Hepatocyte (in vitro differentiated cells): Measurements from ENCODE around the gene MPZL2. TPM values are rescaled to one million over a fixed set of nuclear protein-coding genes. Genes with fewer than 3 reads are reported as not detected.

Experiments
- DNase-seq: peaks from one replicate; pipeline ENCODE4 v3.0.0-alpha.2; 2016; ENCODE audit warnings: low spot score
- H2AFZ ChIP-seq: fragments of 200-600 bp; sonication (generic); 2 replicates; pipeline ENCODE4 v1.6.0; 2016; ENCODE audit warnings: antibody characterized with exemption, mild to moderate bottlenecking
- H3K27ac ChIP-seq: fragments of 200-600 bp; sonication (generic); 2 replicates; pipeline ENCODE4 v1.5.1; 2016; ENCODE audit warnings: mild to moderate bottlenecking
- H3K27me3 ChIP-seq: fragments of 200-600 bp; sonication (generic); 2 replicates; pipeline ENCODE4 v1.6.1; 2016
- H3K36me3 ChIP-seq: fragments of 200-600 bp; sonication (generic); replicated peaks from 2 replicates; pipeline ENCODE4 v1.5.1; 2016; ENCODE audit warnings: low read depth; ENCODE audit not compliant: insufficient read depth
- H3K4me1 ChIP-seq: fragments of 200-600 bp; sonication (generic); 2 replicates; pipeline ENCODE4 v1.5.1; 2016; ENCODE audit warnings: mild to moderate bottlenecking, moderate library complexity; ENCODE audit not compliant: insufficient read depth
- H3K4me2 ChIP-seq: fragments of 200-600 bp; sonication (generic); 2 replicates; pipeline ENCODE4 v1.6.0; 2016
- H3K4me3 ChIP-seq: fragments of 200-600 bp; sonication (generic); 2 replicates; pipeline ENCODE4 v1.5.1; 2016; ENCODE audit warnings: mild to moderate bottlenecking
- H3K79me2 ChIP-seq: fragments of 200-600 bp; sonication (generic); 2 replicates; pipeline ENCODE4 v1.6.0; 2017; ENCODE audit warnings: mild to moderate bottlenecking
- H3K9me2 ChIP-seq: fragments of 200-600 bp; sonication (generic); replicated peaks from 2 replicates; pipeline ENCODE4 v1.6.0; 2017; ENCODE audit warnings: mild to moderate bottlenecking; ENCODE audit not compliant: insufficient read depth
- H3K9me3 ChIP-seq: fragments of 200-600 bp; sonication (generic); 2 replicates; pipeline ENCODE4 v1.5.1; 2016; ENCODE audit warnings: low read depth, mild to moderate bottlenecking
- H4K20me1 ChIP-seq: fragments of 200-600 bp; sonication (generic); 2 replicates; pipeline ENCODE4 v1.6.0; 2016; ENCODE audit warnings: mild to moderate bottlenecking; ENCODE audit not compliant: insufficient read depth, poor library complexity, severe bottlenecking
- EZH2 ChIP-seq: fragments of 200-600 bp; sonication (generic); IDR thresholded peaks from 2 replicates; pipeline ENCODE4 v1.6.1; 2016; ENCODE audit warnings: antibody characterized with exemption, mild to moderate bottlenecking, borderline replicate concordance
- EZH2phosphoT487 ChIP-seq: fragments of 200-600 bp; sonication (generic); IDR thresholded peaks from one replicate; pipeline ENCODE4 v1.6.1; 2018; ENCODE audit warnings: antibody characterized with exemption, mild to moderate bottlenecking, low read depth, moderate library complexity; ENCODE audit not compliant: unreplicated experiment, severe bottlenecking
- WGBS: methylation state at CpG from one replicate; pipeline ENCODE4 v1.1.6; 2016; ENCODE audit warnings: low lambda C conversion rate; ENCODE audit errors: missing lambda C conversion rate; 5-methylcytosine and 5-hydroxymethylcytosine counted together
- polyA plus RNA-seq: library from polyadenylated mRNA; unstranded; fragments of >200 nt; fragmentation: Nextera tagmentation; extraction: Ambion mirVana; gene quantifications from 2 replicates; pipeline ENCODE4 v1.2.1, GENCODE V29; 2016
- total RNA-seq: library from RNA; depleted of rRNA; stranded (reverse); fragments of >200 nt; gene quantifications from 2 replicates; pipeline ENCODE4 v1.2.3, GENCODE V29; 2014
- TF ChIP-seq, protein P1 (sequence below): fragments of 200-600 bp; sonication (generic); IDR thresholded peaks from 2 replicates; pipeline ENCODE4 v1.5.1; 2016; ENCODE audit warnings: antibody characterized with exemption, mild to moderate bottlenecking; ENCODE audit not compliant: poor library complexity

The MPZL2 gene
- total and polyA plus RNA-seq, 2 experiments from 2014 or later, result 47.2 to 48.0 TPM

DNA sequence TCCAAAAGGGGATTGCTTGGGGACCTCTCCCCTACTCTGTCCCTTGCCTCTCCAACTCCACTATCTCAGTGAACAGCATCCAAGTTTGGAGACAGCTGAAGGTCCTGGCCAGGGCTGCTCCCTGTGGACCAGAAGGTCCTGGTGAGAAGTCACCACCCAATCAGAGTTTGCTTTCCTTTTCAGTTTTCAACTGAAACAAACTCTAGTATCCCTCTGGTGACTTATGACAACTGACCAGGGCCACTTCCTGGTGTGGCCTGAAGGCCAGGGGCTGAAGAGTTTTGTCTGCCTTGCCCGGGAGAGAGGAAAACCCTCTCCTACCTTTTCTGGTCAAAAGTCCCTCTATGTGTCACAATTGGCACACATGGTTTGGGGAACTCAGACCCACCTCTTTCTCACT, 44.4 kb downstream of the MPZL2 start:
- no peak overlapping the region for H2AFZ ChIP-seq
- no peaks in the 10 kb centered on the region for H3K27me3 ChIP-seq
- peaks cover 9% of the 10 kb centered on the region for H3K4me1 ChIP-seq
- H3K79me2 ChIP-seq, result no peaks in the 10 kb centered on the region
- H3K36me3 ChIP-seq, result no peaks in the 10 kb centered on the region
- 100% methylated on average over 1 of the region's 1 CpG for WGBS
- TF ChIP-seq, protein P1, sequence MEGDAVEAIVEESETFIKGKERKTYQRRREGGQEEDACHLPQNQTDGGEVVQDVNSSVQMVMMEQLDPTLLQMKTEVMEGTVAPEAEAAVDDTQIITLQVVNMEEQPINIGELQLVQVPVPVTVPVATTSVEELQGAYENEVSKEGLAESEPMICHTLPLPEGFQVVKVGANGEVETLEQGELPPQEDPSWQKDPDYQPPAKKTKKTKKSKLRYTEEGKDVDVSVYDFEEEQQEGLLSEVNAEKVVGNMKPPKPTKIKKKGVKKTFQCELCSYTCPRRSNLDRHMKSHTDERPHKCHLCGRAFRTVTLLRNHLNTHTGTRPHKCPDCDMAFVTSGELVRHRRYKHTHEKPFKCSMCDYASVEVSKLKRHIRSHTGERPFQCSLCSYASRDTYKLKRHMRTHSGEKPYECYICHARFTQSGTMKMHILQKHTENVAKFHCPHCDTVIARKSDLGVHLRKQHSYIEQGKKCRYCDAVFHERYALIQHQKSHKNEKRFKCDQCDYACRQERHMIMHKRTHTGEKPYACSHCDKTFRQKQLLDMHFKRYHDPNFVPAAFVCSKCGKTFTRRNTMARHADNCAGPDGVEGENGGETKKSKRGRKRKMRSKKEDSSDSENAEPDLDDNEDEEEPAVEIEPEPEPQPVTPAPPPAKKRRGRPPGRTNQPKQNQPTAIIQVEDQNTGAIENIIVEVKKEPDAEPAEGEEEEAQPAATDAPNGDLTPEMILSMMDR, result no peak
- no peak for TF ChIP-seq EZH2
- no peak for TF ChIP-seq EZH2phosphoT487
- no peaks in the 10 kb centered on the region for H4K20me1 ChIP-seq
- no peak overlapping the region for H3K4me3 ChIP-seq
- DNase-seq, result no peak
- H3K9me3 ChIP-seq, result no peaks in the 10 kb centered on the region
- no peaks in the 10 kb centered on the region for H3K9me2 ChIP-seq
- H3K4me2 ChIP-seq, result no peak overlapping the region
- no peak overlapping the region for H3K27ac ChIP-seq

DNA sequence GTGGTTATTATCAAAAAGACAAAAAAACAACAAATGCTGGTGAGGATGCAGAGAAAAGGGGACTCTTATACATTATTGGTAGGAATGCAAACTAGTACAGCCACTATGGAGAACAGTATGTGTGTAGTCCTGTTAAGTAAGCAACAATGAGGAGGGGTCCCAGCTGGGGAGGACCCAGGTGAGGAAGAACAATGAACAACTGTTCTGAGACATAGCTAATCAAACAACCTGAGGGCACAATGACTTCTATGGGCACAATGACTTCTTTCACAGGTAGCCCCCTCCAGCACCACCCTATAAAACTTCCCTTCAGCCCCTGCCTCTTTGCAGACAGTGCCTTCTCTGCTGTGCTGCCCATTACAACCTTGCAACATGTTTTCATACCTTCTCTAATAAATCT, 44.9 kb downstream of the MPZL2 start:
- Histone ChIP-seq H3K27ac (no peak overlapping the region), H3K4me1 (peaks cover 14% of the 10 kb centered on the region)
- TF ChIP-seq, protein P1, result no peak
- TF ChIP-seq EZH2 (no peak), EZH2phosphoT487 (no peak)

DNA sequence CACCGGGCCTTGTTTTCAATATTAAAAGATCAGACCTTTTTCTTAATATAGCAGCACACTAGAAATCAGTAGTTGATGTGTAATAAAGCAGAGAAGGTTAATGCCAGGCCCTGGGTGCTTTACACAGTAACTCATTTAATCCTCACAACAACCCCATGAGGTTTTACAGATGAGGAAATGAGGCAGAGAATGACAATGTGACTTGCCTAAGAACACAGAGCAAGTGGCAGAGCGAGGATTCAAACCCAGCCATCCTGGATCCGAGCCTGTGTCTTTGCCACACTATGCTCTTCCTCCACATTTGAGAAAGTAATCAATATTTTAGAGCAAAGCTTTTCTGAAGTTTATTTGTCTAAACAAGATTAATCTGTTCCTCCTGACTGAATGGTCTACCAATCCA, 46.5 kb downstream of the MPZL2 start:
- H3K27ac ChIP-seq, result no peak overlapping the region
- no peaks in the 10 kb centered on the region for H3K79me2 ChIP-seq
- peaks cover 26% of the 10 kb centered on the region for H3K4me1 ChIP-seq
- 90% methylated on average over 3 of the region's 3 CpGs for WGBS
- H3K4me3 ChIP-seq, result no peak overlapping the region
- no peaks in the 10 kb centered on the region for H3K9me3 ChIP-seq
- H3K4me2 ChIP-seq, result no peak overlapping the region
- no peak for DNase-seq
- H4K20me1 ChIP-seq, result no peaks in the 10 kb centered on the region
- H3K27me3 ChIP-seq, result no peaks in the 10 kb centered on the region
- no peak for TF ChIP-seq EZH2phosphoT487
- TF ChIP-seq, protein P1, result no peak
- no peak for TF ChIP-seq EZH2
- no peaks in the 10 kb centered on the region for H3K36me3 ChIP-seq
- no peaks in the 10 kb centered on the region for H3K9me2 ChIP-seq
- no peak overlapping the region for H2AFZ ChIP-seq

More for the DNA sequence above, 44.9 kb downstream of the MPZL2 start:
- H3K4me2 ChIP-seq, result no peak overlapping the region
- no peaks in the 10 kb centered on the region for H3K79me2 ChIP-seq
- H3K36me3 ChIP-seq, result no peaks in the 10 kb centered on the region
- no peak for DNase-seq
- H4K20me1 ChIP-seq, result no peaks in the 10 kb centered on the region
- H3K9me3 ChIP-seq, result no peaks in the 10 kb centered on the region
- no peaks in the 10 kb centered on the region for H3K9me2 ChIP-seq
- H3K4me3 ChIP-seq, result no peak overlapping the region
- H2AFZ ChIP-seq, result no peak overlapping the region
- no peaks in the 10 kb centered on the region for H3K27me3 ChIP-seq
